Astrocyte (in vitro differentiated cells and primary cell): Measurements from ENCODE around the gene PDZD2.

Experiments
- EZH2 ChIP-seq: IDR thresholded peaks from 2 replicates; pipeline ENCODE4 v1.6.1; 2012; ENCODE audit warnings: mild to moderate bottlenecking, low read length, inconsistent platforms; ENCODE audit not compliant: insufficient read depth
- TF ChIP-seq, protein P1 (sequence below): IDR thresholded peaks from 2 replicates; pipeline ENCODE4 v1.5.1; 2011; ENCODE audit warnings: low read depth, mild to moderate bottlenecking, inconsistent platforms, low read length, moderate library complexity; ENCODE audit not compliant: insufficient read depth

DNA sequence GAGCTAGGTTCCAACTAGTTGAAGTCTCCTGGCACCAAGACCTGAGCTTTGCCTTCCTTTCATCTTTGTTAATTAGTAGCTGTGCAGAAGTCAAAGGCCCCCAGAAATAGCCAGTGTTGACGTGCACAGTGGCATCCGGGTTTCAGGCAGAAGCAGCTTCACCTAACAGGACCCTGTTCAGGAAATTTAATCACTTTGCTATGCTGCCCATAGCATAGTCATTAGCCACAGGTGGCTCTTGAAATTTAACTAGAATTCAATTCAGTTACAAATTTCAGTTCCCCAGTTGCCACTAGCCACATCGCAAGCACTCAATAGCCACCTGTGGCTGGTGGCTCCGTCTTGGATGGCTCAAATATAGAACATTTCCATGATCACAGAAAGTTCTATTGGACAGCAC is 356.1 kb downstream of the PDZD2 start:
- no peak for TF ChIP-seq EZH2
- TF ChIP-seq, protein P1, sequence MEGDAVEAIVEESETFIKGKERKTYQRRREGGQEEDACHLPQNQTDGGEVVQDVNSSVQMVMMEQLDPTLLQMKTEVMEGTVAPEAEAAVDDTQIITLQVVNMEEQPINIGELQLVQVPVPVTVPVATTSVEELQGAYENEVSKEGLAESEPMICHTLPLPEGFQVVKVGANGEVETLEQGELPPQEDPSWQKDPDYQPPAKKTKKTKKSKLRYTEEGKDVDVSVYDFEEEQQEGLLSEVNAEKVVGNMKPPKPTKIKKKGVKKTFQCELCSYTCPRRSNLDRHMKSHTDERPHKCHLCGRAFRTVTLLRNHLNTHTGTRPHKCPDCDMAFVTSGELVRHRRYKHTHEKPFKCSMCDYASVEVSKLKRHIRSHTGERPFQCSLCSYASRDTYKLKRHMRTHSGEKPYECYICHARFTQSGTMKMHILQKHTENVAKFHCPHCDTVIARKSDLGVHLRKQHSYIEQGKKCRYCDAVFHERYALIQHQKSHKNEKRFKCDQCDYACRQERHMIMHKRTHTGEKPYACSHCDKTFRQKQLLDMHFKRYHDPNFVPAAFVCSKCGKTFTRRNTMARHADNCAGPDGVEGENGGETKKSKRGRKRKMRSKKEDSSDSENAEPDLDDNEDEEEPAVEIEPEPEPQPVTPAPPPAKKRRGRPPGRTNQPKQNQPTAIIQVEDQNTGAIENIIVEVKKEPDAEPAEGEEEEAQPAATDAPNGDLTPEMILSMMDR: no peak
